GM21529 (cell line): ENCODE data around the gene LONP1.

Experiments used
- ATAC-seq: cut with Tn5 transposase; IDR thresholded peaks from one replicate; pipeline ENCODE4 v1.9.1; 2021; ENCODE audit not compliant: unreplicated experiment

The LONP1 gene

GRCh38 chr19:5680437-5681368 is 39.2 kb downstream of the LONP1 start, which contains the start of the genes HSD11B1L and MICOS13:
Gene HSD11B1L (plus strand): TSS chr19:5681027. CDS start chr19:5684833, 3,806 bp downstream.
Gene MICOS13 (minus strand): TSS chr19:5680516. CDS start chr19:5680486, 30 bp downstream.
- peak; percentile 88 for ATAC-seq

GRCh38 chr19:5680084-5680436 is 39.9 kb downstream of the LONP1 start:
- no peak for ATAC-seq

GRCh38 chr19:5679289-5680083 is 40.5 kb downstream of the LONP1 start:
- no peak for ATAC-seq

GRCh38 chr19:5678071-5678718 is 41.8 kb downstream of the LONP1 start:
- no peak for ATAC-seq

- ATAC-seq = no peak
Observed at GRCh38 chr19:5677580-5677979, 42.4 kb downstream of the LONP1 start.

- no peak for ATAC-seq
Observed at GRCh38 chr19:5677136-5677535, 42.8 kb downstream of the LONP1 start.

GRCh38 chr19:5676772-5677105 is 43.2 kb downstream of the LONP1 start:
- ATAC-seq = no peak

GRCh38 chr19:5676105-5676771 is 43.7 kb downstream of the LONP1 start:
- no peak for ATAC-seq

GRCh38 chr19:5674714-5675113 is 45.2 kb downstream of the LONP1 start:
- ATAC-seq = no peak

GRCh38 chr19:5673752-5674151 is 46.2 kb downstream of the LONP1 start:
- no peak for ATAC-seq

- ATAC-seq = no peak
Observed at GRCh38 chr19:5672708-5673459, 47.1 kb downstream of the LONP1 start.

GRCh38 chr19:5671600-5671999 is 48.3 kb downstream of the LONP1 start:
- ATAC-seq = no peak

GRCh38 chr19:5669212-5669611 is 50.7 kb downstream of the LONP1 start:
- no peak for ATAC-seq

GRCh38 chr19:5667751-5668271 is 52.1 kb downstream of the LONP1 start:
- no peak for ATAC-seq

GRCh38 chr19:5666921-5667610 is 52.9 kb downstream of the LONP1 start:
- ATAC-seq = no peak

- ATAC-seq = no peak
Observed at GRCh38 chr19:5665781-5666513, 54.0 kb downstream of the LONP1 start.

GRCh38 chr19:5664515-5664914 is 55.4 kb downstream of the LONP1 start:
- ATAC-seq = no peak

- ATAC-seq = no peak
Observed at GRCh38 chr19:5663904-5664303, 56.0 kb downstream of the LONP1 start.

- no peak for ATAC-seq
Observed at GRCh38 chr19:5661483-5661882, 58.5 kb downstream of the LONP1 start.
